GM12878 (cell line): ENCODE measurements around the gene TTYH3. TPM values are rescaled to one million over a fixed set of nuclear protein-coding genes. Genes with fewer than 3 reads are reported as not detected.

Source experiments
- E4F1 ChIP-seq: fragments of 450-650 bp; IDR thresholded peaks from 2 replicates; pipeline ENCODE4 v1.6.1; 2018; ENCODE audit warnings: borderline replicate concordance, mild to moderate bottlenecking; ENCODE audit not compliant: partially characterized antibody
- ETV6 ChIP-seq, 2 experiments: fragments of 450-650 bp in 1 of 2; IDR thresholded peaks in 1 of 2; conservative IDR thresholded peaks in 1 of 2; 2 replicates each; pipeline ENCODE4 v1.6.1; 2014; ENCODE audit warnings: antibody characterized with exemption in 1 of 2, borderline replicate concordance in 1 of 2, low read depth in 1 of 2, mild to moderate bottlenecking in 1 of 2, moderate library complexity in 1 of 2
- NR2C2 ChIP-seq: IDR thresholded peaks from 2 replicates; pipeline ENCODE4 v1.6.1; 2011; ENCODE audit warnings: borderline replicate concordance, low read depth; ENCODE audit not compliant: control insufficient read depth, insufficient read length
- PAX5 ChIP-seq: IDR thresholded peaks from 2 replicates; pipeline ENCODE4 v1.6.1; 2011; ENCODE audit warnings: low read depth, low read length, borderline replicate concordance
- PKNOX1 ChIP-seq: fragments of 450-650 bp; IDR thresholded peaks from 2 replicates; pipeline ENCODE4 v1.6.1; 2016; ENCODE audit warnings: mild to moderate bottlenecking
- RELB ChIP-seq: fragments of 450-650 bp; IDR thresholded peaks from 2 replicates; pipeline ENCODE4 v1.6.1; 2017; ENCODE audit warnings: low read depth, mild to moderate bottlenecking, moderate library complexity
- SREBF1 ChIP-seq: IDR thresholded peaks from 2 replicates; pipeline ENCODE4 v1.6.1; 2012; ENCODE audit warnings: mild to moderate bottlenecking, low read length
- TAF1 ChIP-seq: IDR thresholded peaks from 2 replicates; pipeline ENCODE4 v1.6.1; 2011; ENCODE audit warnings: mild to moderate bottlenecking, low read depth, low read length, borderline replicate concordance
- polyA plus RNA-seq, 11 experiments: library from polyadenylated mRNA; depleted of rRNA in 4 of 11; unstranded in 6 of 11; stranded (reverse) in 5 of 11; fragments of >200 nt; fragmentation: Nextera tagmentation in 4 of 11; fragmentation: Illumina TruSeq in 1 of 11; extraction: Ambion mirVana in 4 of 11; extraction: Trizol in 1 of 11; gene quantifications; 1 replicate in 1 of 11; 2 replicates in 10 of 11; pipeline versions ENCODE4 v1.2.1 to v1.2.3, GENCODE V29; 2011 to 2016; ENCODE audit warnings: inconsistent platforms in 2 of 11, missing spikeins in 2 of 11, low read depth in 1 of 11
- total RNA-seq, 4 experiments: library from RNA; depleted of rRNA in 3 of 4; stranded (reverse); fragments of >200 nt in 3 of 4; fragmentation: Illumina TruSeq in 1 of 4; extraction: Trizol in 1 of 4; gene quantifications; 2 replicates each; pipeline versions ENCODE4 v1.2.1 to v1.2.3, GENCODE V29; 2013 to 2021
- TF ChIP-seq, protein P1 (sequence below): IDR thresholded peaks from 2 replicates; pipeline ENCODE4 v1.6.1; 2011; ENCODE audit warnings: low read depth, mild to moderate bottlenecking, low read length, moderate library complexity, borderline replicate concordance; ENCODE audit errors: extremely low read depth
- TF ChIP-seq, protein P2 (sequence below): IDR thresholded peaks from 2 replicates; pipeline ENCODE4 v1.6.1; 2012; ENCODE audit warnings: mild to moderate bottlenecking, low read depth, low read length
- TF ChIP-seq, protein P3 (sequence below): fragments of 450-650 bp; formaldehyde crosslinking; IDR thresholded peaks from 2 replicates; pipeline ENCODE4 v1.4.0; 2020; ENCODE audit warnings: mild to moderate bottlenecking, moderate library complexity

TTYH3 gene
- total and polyA plus RNA-seq, 10 of the 15 experiments (the other 5 are each of a cell fraction or from before 2014, with no cell fraction given): 0.79 to 71.4 (median 10.5) TPM

GRCh38 chr7:2598154-2598823, 33.5 kb upstream of the TTYH3 start (continued):
- TF ChIP-seq, protein P1, sequence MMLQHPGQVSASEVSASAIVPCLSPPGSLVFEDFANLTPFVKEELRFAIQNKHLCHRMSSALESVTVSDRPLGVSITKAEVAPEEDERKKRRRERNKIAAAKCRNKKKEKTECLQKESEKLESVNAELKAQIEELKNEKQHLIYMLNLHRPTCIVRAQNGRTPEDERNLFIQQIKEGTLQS: no peak
- TF ChIP-seq PAX5: no peak
- TF ChIP-seq RELB: no peak
- no peak for TF ChIP-seq ETV6 (conservative IDR thresholded peaks at IDR 0.05 in 1 of 2, IDR thresholded peaks at IDR 0.05 in 1 of 2; ENCODE audit: borderline replicate concordance in 1 of 2, low read depth in 1 of 2)
- TF ChIP-seq SREBF1: no peak
- no peak for TF ChIP-seq PKNOX1
- TF ChIP-seq, protein P2, sequence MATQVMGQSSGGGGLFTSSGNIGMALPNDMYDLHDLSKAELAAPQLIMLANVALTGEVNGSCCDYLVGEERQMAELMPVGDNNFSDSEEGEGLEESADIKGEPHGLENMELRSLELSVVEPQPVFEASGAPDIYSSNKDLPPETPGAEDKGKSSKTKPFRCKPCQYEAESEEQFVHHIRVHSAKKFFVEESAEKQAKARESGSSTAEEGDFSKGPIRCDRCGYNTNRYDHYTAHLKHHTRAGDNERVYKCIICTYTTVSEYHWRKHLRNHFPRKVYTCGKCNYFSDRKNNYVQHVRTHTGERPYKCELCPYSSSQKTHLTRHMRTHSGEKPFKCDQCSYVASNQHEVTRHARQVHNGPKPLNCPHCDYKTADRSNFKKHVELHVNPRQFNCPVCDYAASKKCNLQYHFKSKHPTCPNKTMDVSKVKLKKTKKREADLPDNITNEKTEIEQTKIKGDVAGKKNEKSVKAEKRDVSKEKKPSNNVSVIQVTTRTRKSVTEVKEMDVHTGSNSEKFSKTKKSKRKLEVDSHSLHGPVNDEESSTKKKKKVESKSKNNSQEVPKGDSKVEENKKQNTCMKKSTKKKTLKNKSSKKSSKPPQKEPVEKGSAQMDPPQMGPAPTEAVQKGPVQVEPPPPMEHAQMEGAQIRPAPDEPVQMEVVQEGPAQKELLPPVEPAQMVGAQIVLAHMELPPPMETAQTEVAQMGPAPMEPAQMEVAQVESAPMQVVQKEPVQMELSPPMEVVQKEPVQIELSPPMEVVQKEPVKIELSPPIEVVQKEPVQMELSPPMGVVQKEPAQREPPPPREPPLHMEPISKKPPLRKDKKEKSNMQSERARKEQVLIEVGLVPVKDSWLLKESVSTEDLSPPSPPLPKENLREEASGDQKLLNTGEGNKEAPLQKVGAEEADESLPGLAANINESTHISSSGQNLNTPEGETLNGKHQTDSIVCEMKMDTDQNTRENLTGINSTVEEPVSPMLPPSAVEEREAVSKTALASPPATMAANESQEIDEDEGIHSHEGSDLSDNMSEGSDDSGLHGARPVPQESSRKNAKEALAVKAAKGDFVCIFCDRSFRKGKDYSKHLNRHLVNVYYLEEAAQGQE: no peak
- TF ChIP-seq TAF1: no peak
- TF ChIP-seq, protein P3, sequence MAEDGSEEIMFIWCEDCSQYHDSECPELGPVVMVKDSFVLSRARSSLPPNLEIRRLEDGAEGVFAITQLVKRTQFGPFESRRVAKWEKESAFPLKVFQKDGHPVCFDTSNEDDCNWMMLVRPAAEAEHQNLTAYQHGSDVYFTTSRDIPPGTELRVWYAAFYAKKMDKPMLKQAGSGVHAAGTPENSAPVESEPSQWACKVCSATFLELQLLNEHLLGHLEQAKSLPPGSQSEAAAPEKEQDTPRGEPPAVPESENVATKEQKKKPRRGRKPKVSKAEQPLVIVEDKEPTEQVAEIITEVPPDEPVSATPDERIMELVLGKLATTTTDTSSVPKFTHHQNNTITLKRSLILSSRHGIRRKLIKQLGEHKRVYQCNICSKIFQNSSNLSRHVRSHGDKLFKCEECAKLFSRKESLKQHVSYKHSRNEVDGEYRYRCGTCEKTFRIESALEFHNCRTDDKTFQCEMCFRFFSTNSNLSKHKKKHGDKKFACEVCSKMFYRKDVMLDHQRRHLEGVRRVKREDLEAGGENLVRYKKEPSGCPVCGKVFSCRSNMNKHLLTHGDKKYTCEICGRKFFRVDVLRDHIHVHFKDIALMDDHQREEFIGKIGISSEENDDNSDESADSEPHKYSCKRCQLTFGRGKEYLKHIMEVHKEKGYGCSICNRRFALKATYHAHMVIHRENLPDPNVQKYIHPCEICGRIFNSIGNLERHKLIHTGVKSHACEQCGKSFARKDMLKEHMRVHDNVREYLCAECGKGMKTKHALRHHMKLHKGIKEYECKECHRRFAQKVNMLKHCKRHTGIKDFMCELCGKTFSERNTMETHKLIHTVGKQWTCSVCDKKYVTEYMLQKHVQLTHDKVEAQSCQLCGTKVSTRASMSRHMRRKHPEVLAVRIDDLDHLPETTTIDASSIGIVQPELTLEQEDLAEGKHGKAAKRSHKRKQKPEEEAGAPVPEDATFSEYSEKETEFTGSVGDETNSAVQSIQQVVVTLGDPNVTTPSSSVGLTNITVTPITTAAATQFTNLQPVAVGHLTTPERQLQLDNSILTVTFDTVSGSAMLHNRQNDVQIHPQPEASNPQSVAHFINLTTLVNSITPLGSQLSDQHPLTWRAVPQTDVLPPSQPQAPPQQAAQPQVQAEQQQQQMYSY: no peak
- TF ChIP-seq E4F1: no peak
- TF ChIP-seq NR2C2: no peak
